ENCODE results near the gene LRPPRC.

Gene LRPPRC

GRCh38 chr2:43880952-43881351 is 114.8 kb downstream of the LRPPRC start:
- Histone ChIP-seq H3K79me2 (no peaks in the 10 kb centered on the region), H3K4me1 (peaks cover 9% of the 10 kb centered on the region)
- TF ChIP-seq CTCF (IDR thresholded peaks at IDR 0.05): no peak

GRCh38 chr2:43880471-43880870 is 115.3 kb downstream of the LRPPRC start:
- Histone ChIP-seq H3K27me3 (ENCODE audit: control insufficient read depth, insufficient read depth, low read length) (no peaks in the 10 kb centered on the region), H3K4me2 (ENCODE audit: low read length) (no peak overlapping the region), H3K79me2 (no peaks in the 10 kb centered on the region), H2AFZ (no peak overlapping the region), H3K4me3 (ENCODE audit: low read depth, low read length) (no peak overlapping the region), H3K27ac (no peak overlapping the region), H3K9ac (no peak overlapping the region), H3K4me1 (peaks cover 9% of the 10 kb centered on the region), H3K9me3 (ENCODE audit: control insufficient read depth, low read length) (no peaks in the 10 kb centered on the region), H3K36me3 (ENCODE audit: control insufficient read depth, insufficient read depth, low read length) (no peaks in the 10 kb centered on the region)
- no peak for TF ChIP-seq CTCF (IDR thresholded peaks at IDR 0.05)

More at GRCh38 chr2:43880952-43881351, 114.8 kb downstream of the LRPPRC start:
- Histone ChIP-seq H2AFZ (no peak overlapping the region), H3K27me3 (ENCODE audit: control insufficient read depth, insufficient read depth, low read length) (no peaks in the 10 kb centered on the region), H3K27ac (no peak overlapping the region), H3K36me3 (ENCODE audit: control insufficient read depth, insufficient read depth, low read length) (no peaks in the 10 kb centered on the region), H3K9me3 (ENCODE audit: control insufficient read depth, low read length) (no peaks in the 10 kb centered on the region), H3K4me3 (ENCODE audit: low read depth, low read length) (no peak overlapping the region), H3K9ac (no peak overlapping the region), H3K4me2 (ENCODE audit: low read length) (no peak overlapping the region)

- Histone ChIP-seq H3K27me3 (ENCODE audit: control insufficient read depth, insufficient read depth, low read length) (no peaks in the 10 kb centered on the region), H3K4me3 (ENCODE audit: low read depth, low read length) (no peak overlapping the region), H3K36me3 (ENCODE audit: control insufficient read depth, insufficient read depth, low read length) (no peaks in the 10 kb centered on the region), H3K79me2 (no peaks in the 10 kb centered on the region), H3K9me3 (ENCODE audit: control insufficient read depth, low read length) (no peaks in the 10 kb centered on the region), H3K9ac (no peak overlapping the region), H3K4me2 (ENCODE audit: low read length) (no peak overlapping the region), H3K4me1 (peaks cover 9% of the 10 kb centered on the region), H2AFZ (no peak overlapping the region), H3K27ac (no peak overlapping the region)
- no peak for TF ChIP-seq CTCF (IDR thresholded peaks at IDR 0.05)
Measured at GRCh38 chr2:43879261-43879660, 116.5 kb downstream of the LRPPRC start.

GRCh38 chr2:43877782-43878464 is 117.9 kb downstream of the LRPPRC start:
- Histone ChIP-seq H3K9ac (no peak overlapping the region), H3K4me2 (ENCODE audit: low read length) (no peak overlapping the region), H3K4me1 (peaks cover 9% of the 10 kb centered on the region), H3K27ac (no peak overlapping the region), H3K79me2 (no peaks in the 10 kb centered on the region), H3K27me3 (ENCODE audit: control insufficient read depth, insufficient read depth, low read length) (no peaks in the 10 kb centered on the region), H2AFZ (peak overlapping the region; percentile 39), H3K36me3 (ENCODE audit: control insufficient read depth, insufficient read depth, low read length) (no peaks in the 10 kb centered on the region), H3K4me3 (ENCODE audit: low read depth, low read length) (no peak overlapping the region), H3K9me3 (ENCODE audit: control insufficient read depth, low read length) (no peaks in the 10 kb centered on the region)
- TF ChIP-seq CTCF (IDR thresholded peaks at IDR 0.05): peak; percentile 94

Data from parathyroid adenoma (tissue), 2 donors.